ENCODE data around the gene ZMIZ1.
A peak's percentile ranks its signal among the peaks of the same experiment; 100 is the strongest.

Gene ZMIZ1

GRCh38 chr10:79178614-79179163 is 109.9 kb downstream of the ZMIZ1 start:
- DNase-seq, result no peak

- no peak for DNase-seq
Measured at GRCh38 chr10:79179164-79179956, 110.6 kb downstream of the ZMIZ1 start.

GRCh38 chr10:79179957-79180309 is 111.2 kb downstream of the ZMIZ1 start:
- DNase-seq, result no peak

GRCh38 chr10:79180414-79181221 is 111.9 kb downstream of the ZMIZ1 start:
- no peak for DNase-seq

- DNase-seq, result no peak
Measured at GRCh38 chr10:79181227-79181626, 112.5 kb downstream of the ZMIZ1 start.

- DNase-seq, result no peak
Measured at GRCh38 chr10:79181698-79182521, 113.1 kb downstream of the ZMIZ1 start.

- DNase-seq, result no peak
Measured at GRCh38 chr10:79182781-79183467, 114.2 kb downstream of the ZMIZ1 start.

GRCh38 chr10:79183468-79183865 is 114.7 kb downstream of the ZMIZ1 start:
- DNase-seq, result no peak

GRCh38 chr10:79184145-79184625 is 115.4 kb downstream of the ZMIZ1 start:
- DNase-seq, result peak; percentile 77

- DNase-seq, result no peak
Measured at GRCh38 chr10:79184657-79185056, 115.9 kb downstream of the ZMIZ1 start.

- DNase-seq, result no peak
Measured at GRCh38 chr10:79185067-79185774, 116.5 kb downstream of the ZMIZ1 start.

- no peak for DNase-seq
Measured at GRCh38 chr10:79185796-79186374, 117.1 kb downstream of the ZMIZ1 start.

- DNase-seq, result no peak
Measured at GRCh38 chr10:79186486-79187120, 117.8 kb downstream of the ZMIZ1 start.

GRCh38 chr10:79187121-79187940 is 118.6 kb downstream of the ZMIZ1 start:
- DNase-seq, result no peak

GRCh38 chr10:79188154-79188965 is 119.6 kb downstream of the ZMIZ1 start:
- no peak for DNase-seq

- DNase-seq, result no peak
Measured at GRCh38 chr10:79189181-79189580, 120.4 kb downstream of the ZMIZ1 start.

- DNase-seq, result no peak
Measured at GRCh38 chr10:79189853-79190435, 121.2 kb downstream of the ZMIZ1 start.

- DNase-seq, result no peak
Measured at GRCh38 chr10:79190740-79191261, 122.0 kb downstream of the ZMIZ1 start.

Data from 8988T (cell line).